Endothelial cell of umbilical vein (primary cell): Measurements from ENCODE around the gene GYG1. TPM values are rescaled to one million over a fixed set of nuclear protein-coding genes. Genes with fewer than 3 reads are reported as not detected.

ENCODE experiments used
- BruUV-seq: library from RNA; stranded (reverse); fragments of 400-500 nt; replicated peaks from 2 replicates; lab custom pipeline; 2021; lab: Mats Ljungman, UMichigan
- CTCF ChIA-PET: fragments of 300-600, 350-600 bp; sonication (Branson Sonifier 250); formaldehyde crosslinking; loops from one replicate; lab custom pipeline; 2021; ENCODE audit warnings: antibody characterized with exemption, inconsistent platforms; lab: Charles Lee
- POLR2A ChIA-PET: fragments of 300-600, 350-600 bp; sonication (Branson Sonifier 250); formaldehyde crosslinking; loops from one replicate; lab custom pipeline; 2021; ENCODE audit warnings: antibody characterized with exemption, inconsistent platforms; lab: Charles Lee
- DNase-seq: peaks from one replicate; pipeline ENCODE4 v3.0.0-alpha.2; 2011; ENCODE audit warnings: low read depth, low spot score
- FAIRE-seq: peaks from 2 replicates; lab custom pipeline; 2011; peaks lifted over from hg19 to GRCh38; lab: Jason Lieb, UNC
- H2AFZ ChIP-seq: 2 replicates; pipeline ENCODE4 v1.6.0; 2012; ENCODE audit warnings: low read depth, low read length, control low read depth, inconsistent platforms
- H3K27ac ChIP-seq: 2 replicates; pipeline ENCODE4 v1.5.1; 2011; ENCODE audit warnings: low read depth, mild to moderate bottlenecking, control low read depth, low read length, moderate library complexity; ENCODE audit not compliant: insufficient read depth
- H3K27me3 ChIP-seq, 2 experiments: 2 replicates each; pipeline versions ENCODE4 v1.6.0 to v1.6.1; 2011; ENCODE audit warnings: low read length in 2 of 2, mixed read lengths in 1 of 2; ENCODE audit not compliant: control insufficient read depth in 2 of 2, insufficient read depth in 2 of 2
- H3K36me3 ChIP-seq, 2 experiments: 2 replicates in 1 of 2; 3 replicates in 1 of 2; pipeline ENCODE4 v1.5.1; 2011; ENCODE audit warnings: low read length in 2 of 2, mild to moderate bottlenecking in 1 of 2, moderate library complexity in 1 of 2; ENCODE audit not compliant: control insufficient read depth in 2 of 2, insufficient read depth in 2 of 2; ENCODE audit errors: extremely low read depth in 1 of 2
- H3K4me1 ChIP-seq: 3 replicates; pipeline ENCODE4 v1.5.1; 2011; ENCODE audit warnings: mild to moderate bottlenecking, low read length; ENCODE audit not compliant: control insufficient read depth, insufficient read depth; ENCODE audit errors: extremely low read depth
- H3K4me2 ChIP-seq: 2 replicates; pipeline ENCODE4 v1.6.1; 2011; ENCODE audit warnings: low read length, control low read depth, mixed read lengths; ENCODE audit not compliant: insufficient read depth
- H3K4me3 ChIP-seq, 3 experiments: fragments of 200-600 bp in 1 of 3; sonication (generic), shearing (Covaris generic) in 1 of 3; replicated peaks in 1 of 3; 2 replicates each; pipeline ENCODE4 v1.5.1; 2011 to 2016; ENCODE audit warnings: control low read depth in 3 of 3, low read length in 3 of 3, mild to moderate bottlenecking in 2 of 3, inconsistent platforms in 1 of 3, low read depth in 1 of 3, moderate library complexity in 1 of 3; ENCODE audit not compliant: insufficient read depth in 1 of 3
- H3K79me2 ChIP-seq: 2 replicates; pipeline ENCODE4 v1.6.0; 2012; ENCODE audit warnings: low read length, inconsistent platforms; ENCODE audit not compliant: control insufficient read depth, insufficient read depth
- H3K9ac ChIP-seq: replicated peaks from 2 replicates; pipeline ENCODE3; 2011; ENCODE audit warnings: low read length, control low read depth; ENCODE audit not compliant: insufficient read depth; ENCODE audit errors: extremely low read depth
- H3K9me1 ChIP-seq: replicated peaks from 3 replicates; pipeline ENCODE4 v1.6.0; 2011; ENCODE audit warnings: mild to moderate bottlenecking, low read length; ENCODE audit not compliant: control insufficient read depth, insufficient read depth; ENCODE audit errors: extremely low read depth
- H3K9me3 ChIP-seq: replicated peaks from 2 replicates; pipeline ENCODE4 v1.5.1; 2012; ENCODE audit warnings: low read length, inconsistent platforms; ENCODE audit not compliant: control insufficient read depth, insufficient read depth
- H4K20me1 ChIP-seq: replicated peaks from 2 replicates; pipeline ENCODE3; 2011; ENCODE audit warnings: mild to moderate bottlenecking, low read length; ENCODE audit not compliant: control insufficient read depth, insufficient read depth; ENCODE audit errors: extremely low read depth
- CTCF ChIP-seq, 2 donors: IDR thresholded peaks; 1 replicate in 1 of 2; 2 replicates in 1 of 2; pipeline ENCODE4 v1.5.1; 2011; ENCODE audit warnings: low read length in 2 of 2, mild to moderate bottlenecking in 2 of 2, moderate library complexity in 2 of 2, control low read depth in 1 of 2, inconsistent platforms in 1 of 2, low read depth in 1 of 2; ENCODE audit not compliant: insufficient read depth in 1 of 2; ENCODE audit errors: extremely low read depth in 1 of 2
- EZH2 ChIP-seq: IDR thresholded peaks from 2 replicates; pipeline ENCODE4 v1.6.1; 2012; ENCODE audit warnings: borderline replicate concordance, low read depth, mild to moderate bottlenecking, moderate library complexity, low read length, inconsistent platforms; ENCODE audit not compliant: severe bottlenecking
- FOS ChIP-seq: IDR thresholded peaks from 2 replicates; pipeline ENCODE4 v1.6.1; 2011; ENCODE audit warnings: mild to moderate bottlenecking, low read length, moderate library complexity, borderline replicate concordance; ENCODE audit not compliant: insufficient read depth
- GATA2 ChIP-seq: IDR thresholded peaks from 2 replicates; pipeline ENCODE4 v1.7.0; 2011; ENCODE audit warnings: low read depth, mild to moderate bottlenecking, moderate library complexity, mixed read lengths, low read length; ENCODE audit not compliant: insufficient read length, insufficient read depth
- JUN ChIP-seq: IDR thresholded peaks from 2 replicates; pipeline ENCODE4 v1.6.1; 2011; ENCODE audit warnings: borderline replicate concordance, low read depth; ENCODE audit not compliant: insufficient read length, insufficient read depth
- MAX ChIP-seq: IDR thresholded peaks from 2 replicates; pipeline ENCODE4 v1.6.1; 2011; ENCODE audit not compliant: insufficient read depth, insufficient read length
- MYC ChIP-seq: IDR thresholded peaks from one replicate; pipeline ENCODE4 v1.6.1; 2011; ENCODE audit warnings: mild to moderate bottlenecking, low read depth, low read length
- POLR2A ChIP-seq: IDR thresholded peaks from 2 replicates; pipeline ENCODE4 v1.6.1; 2012; ENCODE audit warnings: low read depth, mild to moderate bottlenecking, control low read depth, low read length
- POLR2AphosphoS5 ChIP-seq: IDR thresholded peaks from 2 replicates; pipeline ENCODE4 v1.6.1; 2012; ENCODE audit warnings: low read depth, mild to moderate bottlenecking, control low read depth, low read length, moderate library complexity; ENCODE audit not compliant: insufficient read depth
- dilution Hi-C: fragments of 300-500 bp; cut with MboI; formaldehyde crosslinking; loops from one replicate; pipeline ENCODE4 v1.15.0; 2019; ENCODE audit warnings: low sequenced_read_pairs; ENCODE audit not compliant: extremely low pct_ligation_motif_present
- intact Hi-C: fragments of 100-400 bp; cut with micrococcal nuclease; formaldehyde crosslinking; loops from one replicate; pipeline ENCODE4 v1.10.0; 2022
- polyA plus RNA-seq, 4 experiments: library from polyadenylated mRNA; depleted of rRNA in 3 of 4; stranded (reverse) in 3 of 4; unstranded in 1 of 4; fragments of >200 nt; gene quantifications; 2 replicates each; pipeline versions ENCODE4 v1.2.1 to v1.2.3, GENCODE V29; 2011 to 2012; ENCODE audit warnings: missing spikeins in 1 of 4
- total RNA-seq: library from RNA; stranded (reverse); gene quantifications from 2 replicates; pipeline ENCODE4 v1.2.3, GENCODE V29; 2021

Gene GYG1
- total and polyA plus RNA-seq, 2 donors (not counting 3 experiments of a cell fraction or from before 2014, with no cell fraction given) = 24.7 to 58.5 TPM

- Histone ChIP-seq H3K9me3 (no peaks in the 10 kb centered on the region), H3K4me3 (no peak overlapping the region), H2AFZ (no peak overlapping the region), H3K4me1 (no peaks in the 10 kb centered on the region), H3K4me2 (no peak overlapping the region), H3K9me1 (no peaks in the 10 kb centered on the region), H3K79me2 (no peaks in the 10 kb centered on the region), H3K27ac (no peak overlapping the region), H3K36me3 (peaks cover 8 to 11% of the 10 kb centered on the region in 2 experiments), H3K27me3 (no peaks in the 10 kb centered on the region), H4K20me1 (no peaks in the 10 kb centered on the region), H3K9ac (no peak overlapping the region)
- POLR2A ChIA-PET = no interaction called here
- dilution Hi-C loops (no loop called here), intact Hi-C loops (no loop called here)
- CTCF ChIA-PET = interaction anchor here (0.9 to 4.7 kb wide), 3 partner anchors 9 to 45 kb away, joined by 3 to 17 read pairs (median 4); partner anchors contain the start of gene GYG1
- no peak for FAIRE-seq
- no peak for TF ChIP-seq MAX
- TF ChIP-seq POLR2A = no peak
- no peak for TF ChIP-seq FOS
- no peak for TF ChIP-seq CTCF (IDR thresholded peaks at IDR 0.05; ENCODE audit: extremely low read depth in 1 of 2, insufficient read depth in 1 of 2, low read depth in 1 of 2, low read length in 2 of 2)
- BruUV-seq = no TSS peak
- DNase-seq = no peak
These were observed 8.9 kb downstream of the GYG1 start for GRCh38 chr3:149000206-149000745.

- no peaks in the 10 kb centered on the region for H3K27me3 ChIP-seq
- H3K36me3 ChIP-seq = peaks cover 4 to 8% of the 10 kb centered on the region in 2 experiments
- FAIRE-seq = no peak
- H2AFZ ChIP-seq = no peak overlapping the region
- TF ChIP-seq POLR2A = no peak
- TF ChIP-seq FOS = no peak
- TF ChIP-seq POLR2AphosphoS5 = no peak
- TF ChIP-seq EZH2 = no peak
- TF ChIP-seq CTCF (IDR thresholded peaks at IDR 0.05; ENCODE audit: extremely low read depth in 1 of 2, insufficient read depth in 1 of 2, low read depth in 1 of 2, low read length in 2 of 2) = no peak
- no peak for TF ChIP-seq MAX
- no peak for TF ChIP-seq GATA2
- TF ChIP-seq MYC = no peak
- no peak for TF ChIP-seq JUN
- no peak overlapping the region for H3K4me2 ChIP-seq
- DNase-seq = no peak
- POLR2A ChIA-PET = no interaction called here
- H3K79me2 ChIP-seq = no peaks in the 10 kb centered on the region
- CTCF ChIA-PET = interaction anchor here (4.7 kb wide), 1 partner anchor 46 kb away, joined by 17 read pairs; no protein-coding TSS in a partner anchor
- H3K9me1 ChIP-seq = no peaks in the 10 kb centered on the region
- no peak overlapping the region for H3K27ac ChIP-seq
- H3K9ac ChIP-seq = no peak overlapping the region
- intact Hi-C loops = no loop called here
- no peaks in the 10 kb centered on the region for H4K20me1 ChIP-seq
- H3K4me1 ChIP-seq = no peaks in the 10 kb centered on the region
- H3K4me3 ChIP-seq = no peak overlapping the region
- H3K9me3 ChIP-seq = no peaks in the 10 kb centered on the region
- no TSS peak for BruUV-seq
- dilution Hi-C loops = no loop called here
These were observed 10.4 kb downstream of the GYG1 start for GRCh38 chr3:149001727-149002126.
